ENCODE results near the gene PAX6. TPM values are rescaled to one million over a fixed set of nuclear protein-coding genes. Genes with fewer than 3 reads are reported as not detected.

The PAX6 gene
- total and polyA plus RNA-seq, 2 of the 4 experiments (the other 2 are of a cell fraction) = not detected

DNA sequence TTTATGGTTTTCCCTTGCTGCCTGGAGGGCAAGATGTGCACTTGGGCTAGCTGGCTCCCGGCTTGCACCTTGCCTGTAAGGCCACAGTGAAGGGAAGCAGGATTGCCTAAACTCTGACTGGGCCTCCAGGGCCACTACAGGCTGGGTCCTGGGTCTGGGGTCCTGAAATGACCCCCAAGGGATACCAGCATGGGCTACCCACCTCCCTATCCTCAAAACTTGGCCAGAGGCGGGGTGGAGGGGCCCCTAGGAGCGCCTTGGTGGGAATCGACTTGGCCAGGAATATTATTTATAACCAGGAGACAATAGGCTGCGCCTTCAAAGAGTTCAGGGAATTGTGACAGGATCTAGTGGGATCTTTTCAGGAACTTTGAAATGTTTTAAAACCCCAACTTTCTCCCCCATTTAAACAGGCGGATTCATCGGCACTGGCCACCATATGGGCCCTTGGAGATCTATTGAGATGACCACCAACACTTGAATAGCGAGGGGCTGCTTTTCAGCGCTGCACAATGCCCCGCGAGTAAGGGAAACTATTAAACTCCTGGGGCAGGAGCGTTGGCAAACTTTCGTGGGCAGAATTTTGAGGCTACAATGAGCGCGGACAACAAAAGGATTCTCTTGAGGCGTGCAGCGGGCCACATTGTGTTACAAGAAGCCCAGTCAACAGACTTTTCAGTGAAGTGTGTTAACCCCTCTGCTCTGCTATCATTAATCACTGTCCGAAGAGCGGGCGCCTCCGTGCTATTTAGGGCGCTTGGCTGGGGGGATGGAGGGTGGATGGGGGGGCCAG, 15.2 kb downstream of the PAX6 start:
- dilution Hi-C loops (cut with HindIII; ENCODE audit: low sequenced_read_pairs, unreplicated experiment) = no loop called here
- Histone ChIP-seq H3K9me1 (ENCODE audit: insufficient read depth, low read length) (no peaks in the 10 kb centered on the region), H2BK5ac (ENCODE audit: low read depth, low read length, poor library complexity, severe bottlenecking) (no peak overlapping the region), H4K5ac (ENCODE audit: low read depth, low read length) (no peak overlapping the region), H4K91ac (ENCODE audit: insufficient read depth, low read depth, low read length) (no peak overlapping the region), H2BK20ac (ENCODE audit: low read depth, low read length) (no peak overlapping the region), H4K8ac (ENCODE audit: low read depth in 2 of 2, low read length in 2 of 2) (no peak overlapping the region), H3K56ac (ENCODE audit: extremely low read depth, insufficient read depth, low read length) (no peak overlapping the region), H3K14ac (replicated peaks; ENCODE audit: low read depth, low read length) (no peak overlapping the region), H3K4me2 (ENCODE audit: low read depth, low read length) (no peak overlapping the region), H3K27me3 (ENCODE audit: control insufficient read depth, insufficient read depth, low read length) (peaks cover 71% of the 10 kb centered on the region), H3K9ac (ENCODE audit: low read depth, low read length) (no peak overlapping the region), H2AK5ac (ENCODE audit: low read depth, low read length) (no peak overlapping the region), H3K36me3 (ENCODE audit: control insufficient read depth, insufficient read depth, low read length) (no peaks in the 10 kb centered on the region), H3K4ac (ENCODE audit: low read depth, low read length) (no peak overlapping the region), H3K27ac (ENCODE audit: insufficient read depth, low read length) (no peak overlapping the region), H3K4me3 (ENCODE audit: insufficient read depth, low read depth, low read length) (no peak overlapping the region), H3K9me3 (ENCODE audit: control insufficient read depth, insufficient read depth, low read length) (peaks cover 14% of the 10 kb centered on the region), H2BK15ac (ENCODE audit: low read depth, low read length) (no peak overlapping the region), H2BK120ac (ENCODE audit: low read depth, low read length) (no peak overlapping the region), H2AK9ac (replicated peaks; ENCODE audit: low read depth, low read length, poor library complexity) (no peak overlapping the region), H3K4me1 (ENCODE audit: control insufficient read depth, insufficient read depth, low read length) (peaks cover 3% of the 10 kb centered on the region; the same call in 1 of the 2 replicates), H3K79me1 (ENCODE audit: low read depth in 1 of 2, low read length in 2 of 2) (no peaks in the 10 kb centered on the region), H3K18ac (ENCODE audit: low read depth, low read length) (no peak overlapping the region), H2AFZ (replicated peaks; ENCODE audit: low read length, poor library complexity) (no peak overlapping the region), H3K23ac (ENCODE audit: low read depth, low read length) (no peak overlapping the region), H4K20me1 (ENCODE audit: insufficient read depth, low read length) (no peaks in the 10 kb centered on the region)
- ChIA-PET CTCF (no interaction called here), POLR2A (ENCODE audit: unreplicated experiment) (no interaction called here)
- intact Hi-C loops (cut with micrococcal nuclease) = loop anchor here (10.0 kb wide), 1 partner anchor 301 kb away; no protein-coding TSS in a partner anchor
- DNase-seq (no peak), ATAC-seq (ENCODE audit: low read depth) (no peak)
- 78% methylated on average over 7 of the region's 22 CpGs; no CpG with 5 or more reads in 1 of the 2 experiments for WGBS, 2 experiments (ENCODE audit: extremely low coverage in 2 of 2, insufficient read length in 1 of 2)
- in situ Hi-C loops (cut with MboI; ENCODE audit: low sequenced_read_pairs) = no loop called here
- no TSS peak for BruUV-seq (replicated peaks)
- no peak for TF ChIP-seq NFE2L2 (IDR thresholded peaks at IDR 0.05; ENCODE audit: low read depth, low read length)
- TF ChIP-seq CEBPB (IDR thresholded peaks at IDR 0.05; ENCODE audit: low read depth, low read length) = no peak
- TF ChIP-seq RCOR1 (IDR thresholded peaks at IDR 0.05; ENCODE audit: insufficient replicate concordance, low read length) = no peak
- no peak for TF ChIP-seq MXI1 (IDR thresholded peaks at IDR 0.05; ENCODE audit: borderline replicate concordance, low read depth, low read length)
- TF ChIP-seq FOS (IDR thresholded peaks at IDR 0.05; ENCODE audit: low read depth, low read length) = no peak
- TF ChIP-seq RAD21 (IDR thresholded peaks at IDR 0.05; ENCODE audit: low read length) = no peak
- TF ChIP-seq POLR2A (IDR thresholded peaks at IDR 0.05; ENCODE audit: low read depth, low read length) = no peak
- TF ChIP-seq BHLHE40 (IDR thresholded peaks at IDR 0.05; ENCODE audit: low read depth, low read length) = no peak
- TF ChIP-seq MAZ (IDR thresholded peaks at IDR 0.05; ENCODE audit: borderline replicate concordance, low read depth, low read length) = no peak
- TF ChIP-seq, protein P1, sequence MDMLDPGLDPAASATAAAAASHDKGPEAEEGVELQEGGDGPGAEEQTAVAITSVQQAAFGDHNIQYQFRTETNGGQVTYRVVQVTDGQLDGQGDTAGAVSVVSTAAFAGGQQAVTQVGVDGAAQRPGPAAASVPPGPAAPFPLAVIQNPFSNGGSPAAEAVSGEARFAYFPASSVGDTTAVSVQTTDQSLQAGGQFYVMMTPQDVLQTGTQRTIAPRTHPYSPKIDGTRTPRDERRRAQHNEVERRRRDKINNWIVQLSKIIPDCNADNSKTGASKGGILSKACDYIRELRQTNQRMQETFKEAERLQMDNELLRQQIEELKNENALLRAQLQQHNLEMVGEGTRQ (IDR thresholded peaks at IDR 0.05; ENCODE audit: low read depth, low read length) = no peak
- no peak for TF ChIP-seq CHD1 (IDR thresholded peaks at IDR 0.05; ENCODE audit: low read depth, low read length)
- TF ChIP-seq, protein P2, sequence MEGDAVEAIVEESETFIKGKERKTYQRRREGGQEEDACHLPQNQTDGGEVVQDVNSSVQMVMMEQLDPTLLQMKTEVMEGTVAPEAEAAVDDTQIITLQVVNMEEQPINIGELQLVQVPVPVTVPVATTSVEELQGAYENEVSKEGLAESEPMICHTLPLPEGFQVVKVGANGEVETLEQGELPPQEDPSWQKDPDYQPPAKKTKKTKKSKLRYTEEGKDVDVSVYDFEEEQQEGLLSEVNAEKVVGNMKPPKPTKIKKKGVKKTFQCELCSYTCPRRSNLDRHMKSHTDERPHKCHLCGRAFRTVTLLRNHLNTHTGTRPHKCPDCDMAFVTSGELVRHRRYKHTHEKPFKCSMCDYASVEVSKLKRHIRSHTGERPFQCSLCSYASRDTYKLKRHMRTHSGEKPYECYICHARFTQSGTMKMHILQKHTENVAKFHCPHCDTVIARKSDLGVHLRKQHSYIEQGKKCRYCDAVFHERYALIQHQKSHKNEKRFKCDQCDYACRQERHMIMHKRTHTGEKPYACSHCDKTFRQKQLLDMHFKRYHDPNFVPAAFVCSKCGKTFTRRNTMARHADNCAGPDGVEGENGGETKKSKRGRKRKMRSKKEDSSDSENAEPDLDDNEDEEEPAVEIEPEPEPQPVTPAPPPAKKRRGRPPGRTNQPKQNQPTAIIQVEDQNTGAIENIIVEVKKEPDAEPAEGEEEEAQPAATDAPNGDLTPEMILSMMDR (conservative IDR thresholded peaks at IDR 0.05; ENCODE audit: low read depth, low read length) = no peak
- no peak for TF ChIP-seq SMC3 (IDR thresholded peaks at IDR 0.05; ENCODE audit: low read depth, low read length)
- no peak for TF ChIP-seq MAFK (IDR thresholded peaks at IDR 0.05; ENCODE audit: low read depth, low read length)
- TF ChIP-seq, protein P3, sequence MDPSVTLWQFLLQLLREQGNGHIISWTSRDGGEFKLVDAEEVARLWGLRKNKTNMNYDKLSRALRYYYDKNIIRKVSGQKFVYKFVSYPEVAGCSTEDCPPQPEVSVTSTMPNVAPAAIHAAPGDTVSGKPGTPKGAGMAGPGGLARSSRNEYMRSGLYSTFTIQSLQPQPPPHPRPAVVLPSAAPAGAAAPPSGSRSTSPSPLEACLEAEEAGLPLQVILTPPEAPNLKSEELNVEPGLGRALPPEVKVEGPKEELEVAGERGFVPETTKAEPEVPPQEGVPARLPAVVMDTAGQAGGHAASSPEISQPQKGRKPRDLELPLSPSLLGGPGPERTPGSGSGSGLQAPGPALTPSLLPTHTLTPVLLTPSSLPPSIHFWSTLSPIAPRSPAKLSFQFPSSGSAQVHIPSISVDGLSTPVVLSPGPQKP (IDR thresholded peaks at IDR 0.05; ENCODE audit: borderline replicate concordance, low read depth, low read length) = no peak

Measured in IMR-90 (cell line).